ENCODE measurements around the gene GP5. TPM values are rescaled to one million over a fixed set of nuclear protein-coding genes. Genes with fewer than 3 reads are reported as not detected.

Gene GP5
- polyA plus RNA-seq, 2 of the 4 experiments (the other 2 are of a cell fraction): not detected

- no peak overlapping the region for H3K27ac ChIP-seq
- FAIRE-seq (no peak), ATAC-seq (no peak), DNase-seq (ENCODE audit: low read depth in 1 of 2, low spot score in 1 of 2) (no peak)
- no peak for TF ChIP-seq EHF (CRISPR knock-in tag; IDR thresholded peaks at IDR 0.05)
- TF ChIP-seq FOXS1 (CRISPR knock-in tag; IDR thresholded peaks at IDR 0.05): no peak
- no peak for TF ChIP-seq GATA3 (IDR thresholded peaks at IDR 0.05; ENCODE audit: borderline replicate concordance)
- no peak for TF ChIP-seq ZNF302 (CRISPR knock-in tag; IDR thresholded peaks at IDR 0.05)
- no peak for TF ChIP-seq CEBPB (IDR thresholded peaks at IDR 0.05)
- no peak for TF ChIP-seq EP300 (IDR thresholded peaks at IDR 0.05)
- no peak for TF ChIP-seq ZFP36 (IDR thresholded peaks at IDR 0.05; ENCODE audit: borderline replicate concordance, partially characterized antibody)
- TF ChIP-seq PHF8 (IDR thresholded peaks at IDR 0.05; ENCODE audit: borderline replicate concordance, low read depth): no peak
- no peak for TF ChIP-seq SMC3 (IDR thresholded peaks at IDR 0.05)
- TF ChIP-seq CTCF (IDR thresholded peaks at IDR 0.05): no peak
- no peak for TF ChIP-seq FOSB (CRISPR knock-in tag; IDR thresholded peaks at IDR 0.05)
- no peak for TF ChIP-seq RNF2 (IDR thresholded peaks at IDR 0.05; ENCODE audit: borderline replicate concordance, low read depth)
- TF ChIP-seq, protein P1, sequence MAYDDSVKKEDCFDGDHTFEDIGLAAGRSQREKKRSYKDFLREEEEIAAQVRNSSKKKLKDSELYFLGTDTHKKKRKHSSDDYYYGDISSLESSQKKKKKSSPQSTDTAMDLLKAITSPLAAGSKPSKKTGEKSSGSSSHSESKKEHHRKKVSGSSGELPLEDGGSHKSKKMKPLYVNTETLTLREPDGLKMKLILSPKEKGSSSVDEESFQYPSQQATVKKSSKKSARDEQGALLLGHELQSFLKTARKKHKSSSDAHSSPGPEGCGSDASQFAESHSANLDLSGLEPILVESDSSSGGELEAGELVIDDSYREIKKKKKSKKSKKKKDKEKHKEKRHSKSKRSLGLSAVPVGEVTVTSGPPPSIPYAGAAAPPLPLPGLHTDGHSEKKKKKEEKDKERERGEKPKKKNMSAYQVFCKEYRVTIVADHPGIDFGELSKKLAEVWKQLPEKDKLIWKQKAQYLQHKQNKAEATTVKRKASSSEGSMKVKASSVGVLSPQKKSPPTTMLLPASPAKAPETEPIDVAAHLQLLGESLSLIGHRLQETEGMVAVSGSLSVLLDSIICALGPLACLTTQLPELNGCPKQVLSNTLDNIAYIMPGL (CRISPR knock-in tag; IDR thresholded peaks at IDR 0.05; ENCODE audit: borderline replicate concordance): no peak
- TF ChIP-seq FOSL2 (IDR thresholded peaks at IDR 0.05): no peak
- TF ChIP-seq FOSL2 (CRISPR knock-in tag; IDR thresholded peaks at IDR 0.05): no peak
- TF ChIP-seq MAZ (IDR thresholded peaks at IDR 0.05; ENCODE audit: borderline replicate concordance, low read depth, low read length): no peak
- TF ChIP-seq SREBF2 (IDR thresholded peaks at IDR 0.05): no peak
- H3K4me1 ChIP-seq: peaks cover 7% of the 10 kb centered on the region; the same call in 1 of the 3 replicates
- no peaks in the 10 kb centered on the region for H3K9me3 ChIP-seq
- H3K4me2 ChIP-seq: no peak overlapping the region
- POLR2A ChIA-PET: no interaction called here
- WGBS (ENCODE audit: missing lambda C conversion rate): 68% methylated on average over 6 of the region's 6 CpGs
- H3K4me3 ChIP-seq: no peak overlapping the region
- CTCF ChIA-PET: no interaction called here
These were observed 14.9 kb downstream of the GP5 start for GRCh38 chr3:194384156-194384555.

GRCh38 chr3:194383276-194383940, 15.7 kb downstream of the GP5 start:
- no peak overlapping the region for H3K27ac ChIP-seq
- no peaks in the 10 kb centered on the region for H3K9me3 ChIP-seq
- no peak overlapping the region for H3K4me3 ChIP-seq
- WGBS (ENCODE audit: missing lambda C conversion rate): 83% methylated on average over 14 of the region's 14 CpGs
- ChIA-PET POLR2A (no interaction called here), CTCF (interaction anchor here (0.6 to 1.7 kb wide), 3 partner anchors 12 to 59 kb away, joined by 3 to 6 read pairs (median 4); no protein-coding TSS in a partner anchor)
- FAIRE-seq: no peak
- TF ChIP-seq KDM1A (IDR thresholded peaks at IDR 0.05; ENCODE audit: low read depth) (no peak), ELK1 (IDR thresholded peaks at IDR 0.05; ENCODE audit: low read depth, low read length) (no peak), KDM5A (IDR thresholded peaks at IDR 0.05) (no peak), NR3C1 (IDR thresholded peaks at IDR 0.05) (no peak), ZFP36 (IDR thresholded peaks at IDR 0.05; ENCODE audit: borderline replicate concordance, partially characterized antibody) (no peak), HEYL (CRISPR knock-in tag; IDR thresholded peaks at IDR 0.05) (no peak), BCL3 (IDR thresholded peaks at IDR 0.05) (no peak), RNF2 (IDR thresholded peaks at IDR 0.05; ENCODE audit: borderline replicate concordance, low read depth) (no peak), FOSB (CRISPR knock-in tag; IDR thresholded peaks at IDR 0.05) (no peak), POLR2AphosphoS2 (conservative IDR thresholded peaks at IDR 0.05; ENCODE audit: low read length) (no peak), MAFK (IDR thresholded peaks at IDR 0.05; ENCODE audit: partially characterized antibody) (no peak), EP300 (IDR thresholded peaks at IDR 0.05) (no peak), CBX2 (IDR thresholded peaks at IDR 0.05; ENCODE audit: borderline replicate concordance, low read depth) (no peak), NPAS2 (CRISPR knock-in tag; IDR thresholded peaks at IDR 0.05; ENCODE audit: borderline replicate concordance) (no peak), FOXS1 (CRISPR knock-in tag; IDR thresholded peaks at IDR 0.05) (no peak), HOXB5 (CRISPR knock-in tag; IDR thresholded peaks at IDR 0.05) (no peak), HOXA7 (CRISPR knock-in tag; IDR thresholded peaks at IDR 0.05) (no peak)
- TF ChIP-seq, protein P2, sequence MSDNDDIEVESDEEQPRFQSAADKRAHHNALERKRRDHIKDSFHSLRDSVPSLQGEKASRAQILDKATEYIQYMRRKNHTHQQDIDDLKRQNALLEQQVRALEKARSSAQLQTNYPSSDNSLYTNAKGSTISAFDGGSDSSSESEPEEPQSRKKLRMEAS (IDR thresholded peaks at IDR 0.05): no peak
- ATAC-seq: 0 out of 6 replicates have a peak, but pooled peaks of 1 of the 2 experiments have one; percentile 36
- no peak for DNase-seq (ENCODE audit: low read depth in 1 of 2, low spot score in 1 of 2)
- H3K4me2 ChIP-seq: no peak overlapping the region
- H3K4me1 ChIP-seq: peaks cover 7% of the 10 kb centered on the region; the same call in 1 of the 3 replicates

Measured in A549 (cell line).